CD4-positive, alpha-beta T cell treated with Interleukin-17A for 1 hour (primary cell): ENCODE results near the gene ESRP2.

ENCODE experiments used
- DNase-seq: peaks from one replicate; pipeline ENCODE4 v3.0.0-alpha.2; 2020

The ESRP2 gene

DNA sequence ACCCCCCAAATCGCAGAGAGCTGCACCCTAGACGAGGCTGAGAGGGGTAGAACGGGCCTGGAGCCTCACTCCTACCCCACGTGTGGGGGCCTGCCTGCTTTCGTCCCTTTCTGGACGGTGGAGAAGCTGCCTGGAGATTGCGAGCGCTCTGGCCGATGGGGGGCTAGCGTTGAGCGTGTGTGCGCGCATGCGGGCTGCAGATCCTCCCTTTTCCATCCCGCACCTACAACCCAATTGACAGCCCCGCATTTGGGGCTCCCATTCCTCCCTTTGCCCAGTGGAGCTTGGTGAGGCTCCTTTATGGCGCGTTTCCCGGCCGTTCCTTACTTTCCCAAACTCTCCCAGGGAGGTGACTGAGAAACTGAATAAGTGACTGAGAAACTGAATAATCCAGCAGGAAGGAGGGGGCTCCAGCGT lies 907 bp upstream of the ESRP2 start:
- DNase-seq = no peak

DNA sequence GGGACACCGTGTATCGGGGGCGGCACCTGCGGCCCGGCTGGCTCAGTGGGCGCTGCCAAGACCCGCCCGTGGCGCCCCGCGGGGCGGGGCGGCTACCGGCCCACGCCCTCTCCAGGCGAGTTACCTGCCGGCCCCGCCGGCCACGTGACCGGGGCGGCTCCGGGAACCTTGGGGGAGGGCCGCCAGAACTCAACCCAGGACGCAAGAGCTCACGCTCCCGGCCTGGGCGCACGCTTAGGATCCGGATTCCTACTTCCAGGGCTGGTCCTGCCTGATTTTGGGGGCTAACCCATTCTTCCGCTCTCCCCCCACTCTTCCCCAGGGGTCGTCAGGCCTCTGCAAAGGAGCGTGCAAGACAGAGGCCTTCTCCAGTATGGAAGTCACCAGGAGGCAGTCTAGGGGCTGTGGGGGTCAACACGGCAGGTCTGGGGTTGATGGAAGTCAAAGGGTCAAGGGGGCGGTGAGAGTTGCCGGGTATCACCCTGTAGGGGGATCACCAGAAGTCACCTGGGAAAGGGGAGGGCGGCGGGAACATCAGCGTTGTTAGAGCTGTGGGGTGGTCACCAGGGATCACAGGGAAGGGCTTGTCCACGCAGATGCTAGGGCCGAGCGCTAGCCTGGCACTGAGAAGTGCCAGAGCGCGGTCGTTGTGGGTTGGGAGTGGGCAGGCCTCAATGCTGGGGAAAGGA lies 354 bp upstream of the ESRP2 start:
- peak; percentile 52 for DNase-seq

- no peak for DNase-seq
Observed at GRCh38 chr16:68235108-68235886, 630 bp downstream of the ESRP2 start.

DNA sequence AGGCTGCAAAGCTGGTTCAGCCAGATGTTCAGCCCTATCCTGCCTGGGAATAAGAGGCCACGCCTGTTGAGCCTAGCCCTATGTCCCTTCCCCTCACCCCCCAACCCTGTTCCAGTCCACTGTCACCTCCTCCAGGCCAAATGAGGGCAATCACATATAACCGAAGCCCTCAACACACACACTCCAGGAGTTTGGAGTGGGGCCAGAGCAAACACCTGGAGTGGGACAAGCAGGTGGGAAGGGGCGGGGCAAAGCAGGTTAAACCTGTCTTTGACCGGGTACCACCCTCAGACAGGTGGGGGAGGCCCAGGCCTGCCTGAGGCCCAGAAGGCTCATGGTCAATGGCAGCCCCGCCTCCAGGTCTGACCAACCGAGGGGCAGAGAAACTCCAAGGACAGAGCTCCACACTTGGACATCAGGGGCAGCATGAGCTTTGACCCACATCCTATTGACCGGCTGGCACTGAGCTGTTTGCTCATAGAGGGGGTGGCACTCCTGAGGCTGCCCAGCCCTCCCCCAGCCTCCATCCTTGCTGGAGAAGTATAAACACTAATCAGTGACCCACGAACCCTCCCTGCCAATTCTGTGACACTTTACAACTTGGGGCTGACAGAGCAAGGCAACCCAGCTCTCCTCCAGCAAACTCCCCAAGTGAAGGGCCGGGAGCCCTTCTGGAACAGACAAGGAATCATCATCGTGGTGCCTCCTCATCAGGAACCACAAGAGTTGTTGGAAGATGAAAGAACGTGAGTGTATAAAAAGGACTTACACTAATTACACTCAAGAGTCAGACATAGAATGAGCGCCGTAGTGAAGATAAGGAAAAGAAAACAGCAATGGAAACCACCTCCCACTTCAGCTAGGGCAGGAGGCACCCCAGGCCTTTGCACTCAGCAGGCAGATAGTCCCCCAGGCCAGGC lies 1.5 kb downstream of the ESRP2 start:
- DNase-seq = no peak

DNA sequence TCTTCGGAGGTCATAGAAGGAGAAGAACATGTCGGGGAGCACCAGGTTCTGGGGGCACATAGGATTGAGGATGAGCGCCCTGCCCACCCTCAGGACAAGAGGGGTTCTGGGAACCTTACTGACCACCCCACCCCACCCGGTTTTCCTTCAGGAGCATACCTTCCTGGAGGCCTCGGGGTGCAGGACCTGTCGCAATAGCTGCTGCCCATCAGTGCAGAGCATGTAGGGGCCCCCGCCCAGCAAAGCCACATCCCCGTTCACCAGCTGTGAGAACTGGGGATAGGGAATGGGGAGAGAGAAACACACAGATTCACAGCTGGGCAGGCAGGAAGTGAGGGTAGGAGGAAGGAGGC lies 2.1 kb downstream of the ESRP2 start:
- no peak for DNase-seq

GRCh38 chr16:68233085-68233834 lies 2.7 kb downstream of the ESRP2 start:
- DNase-seq = no peak

DNA sequence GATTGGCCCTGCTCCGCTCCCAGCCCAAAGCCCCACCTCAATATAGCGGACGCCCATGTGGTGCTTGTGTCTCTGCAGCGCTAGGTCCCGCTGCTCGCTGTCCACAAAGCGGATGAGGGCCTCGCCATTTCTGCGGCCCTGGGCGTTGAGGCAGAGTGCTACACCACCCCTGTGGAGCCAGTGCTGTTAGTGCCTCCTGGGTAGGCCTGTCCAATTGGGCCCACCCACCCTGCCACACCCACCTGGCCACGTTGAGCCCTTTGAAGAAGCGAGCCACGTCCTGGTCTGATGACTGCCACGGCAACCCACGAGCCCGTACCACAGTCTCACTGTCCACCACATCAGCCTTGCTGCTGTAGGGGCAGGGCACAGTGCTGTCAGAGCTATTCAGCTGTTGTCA lies 3.6 kb downstream of the ESRP2 start:
- DNase-seq = no peak

DNA sequence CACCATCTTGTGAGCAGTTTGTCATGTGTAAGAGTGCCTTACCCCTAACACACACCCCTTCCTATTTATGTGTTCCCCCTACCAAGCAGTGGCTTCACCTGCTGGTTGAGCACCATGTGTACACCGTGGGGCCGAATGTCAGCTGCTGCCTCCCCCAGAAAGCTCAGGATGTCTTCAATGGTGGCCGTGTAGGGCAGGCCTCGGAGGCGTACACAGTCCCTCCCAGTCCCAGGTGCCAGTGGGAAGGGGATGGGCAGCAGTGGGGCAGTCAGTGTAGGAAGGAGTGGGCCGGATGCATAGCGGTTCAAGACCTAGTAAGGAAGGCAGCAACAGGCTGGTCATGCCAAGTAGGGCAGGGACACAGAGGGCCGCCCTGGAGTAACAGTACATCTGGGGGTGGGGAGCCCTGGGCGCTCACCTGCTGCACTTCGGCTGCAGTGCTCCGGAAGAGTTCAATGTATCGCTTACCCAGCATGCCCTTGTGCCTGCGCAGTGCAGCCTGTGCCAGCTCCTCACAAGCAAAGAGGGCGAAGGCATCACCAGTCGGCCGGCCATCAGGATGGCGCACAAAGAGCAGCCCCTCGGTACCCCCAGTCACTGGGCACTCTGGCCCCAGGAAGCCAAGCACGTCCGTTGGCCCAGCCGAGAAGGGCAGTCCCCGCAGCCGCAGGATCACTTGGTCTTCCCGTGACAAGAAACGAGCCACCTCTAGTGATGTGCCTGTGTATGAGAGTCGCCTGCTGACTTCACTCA lies 4.4 kb downstream of the ESRP2 start:
- DNase-seq = no peak

DNA sequence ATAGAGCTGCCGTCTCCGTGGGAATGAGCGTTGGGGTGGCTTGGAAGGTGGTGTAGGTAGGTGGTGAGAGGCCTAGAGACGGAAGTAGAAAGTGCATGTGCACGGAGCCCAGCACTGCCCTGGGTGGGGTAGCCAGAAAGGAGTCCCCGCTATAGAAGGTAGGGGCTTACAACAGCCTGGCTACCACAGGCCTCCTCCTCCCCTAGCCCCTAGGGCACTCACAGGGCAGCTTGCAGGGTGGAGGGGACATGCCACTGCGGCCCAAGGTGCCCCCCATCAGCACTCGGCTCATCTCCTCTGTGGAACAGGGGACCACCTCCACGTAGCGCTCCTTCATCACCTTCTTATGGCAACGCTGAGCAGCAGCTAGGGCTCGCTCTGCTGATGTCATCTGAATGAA lies 5.0 kb downstream of the ESRP2 start:
- DNase-seq = no peak

- no peak for DNase-seq
Observed at GRCh38 chr16:68230176-68230571, 5.8 kb downstream of the ESRP2 start.

DNA sequence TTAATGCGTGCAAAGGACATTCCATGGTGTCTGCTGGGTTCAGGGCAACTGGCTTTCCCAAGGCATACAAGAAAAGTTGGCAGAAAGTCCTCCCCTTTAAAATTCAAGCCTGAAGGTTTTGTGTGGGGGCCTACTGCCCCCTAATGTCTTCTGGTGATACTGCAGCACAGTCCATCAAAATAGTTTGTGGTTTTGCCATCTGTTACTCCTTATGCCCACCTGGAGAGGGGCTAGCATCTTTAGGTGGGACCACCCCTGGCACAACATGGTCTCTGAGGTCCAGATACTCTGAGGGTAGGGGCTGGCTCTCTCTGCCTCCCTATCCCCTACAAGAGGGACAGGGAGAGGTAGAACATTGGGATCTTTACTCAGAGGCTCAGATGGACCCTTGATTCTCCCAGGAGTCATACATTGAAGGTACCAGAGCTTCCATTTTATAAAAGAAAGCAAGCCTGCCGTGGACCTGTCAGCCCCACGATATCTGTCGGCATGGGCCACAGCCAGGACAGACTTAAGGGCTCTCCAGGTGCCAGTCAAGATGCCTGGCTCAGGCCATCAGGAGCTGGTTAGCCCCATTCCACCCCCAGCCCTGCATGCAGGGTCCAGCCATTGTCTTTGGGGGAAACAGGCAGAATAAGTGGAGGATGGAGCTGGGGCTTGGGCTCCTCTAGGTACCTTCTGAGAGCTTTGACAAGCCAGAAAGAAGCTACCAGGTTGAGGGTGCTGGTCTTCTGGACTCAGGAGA lies 6.3 kb downstream of the ESRP2 start:
- peak; percentile 67 for DNase-seq

GRCh38 chr16:68228652-68229051 lies 7.3 kb downstream of the ESRP2 start:
- DNase-seq = no peak

GRCh38 chr16:68227850-68228553 lies 7.9 kb downstream of the ESRP2 start:
- DNase-seq = no peak

DNA sequence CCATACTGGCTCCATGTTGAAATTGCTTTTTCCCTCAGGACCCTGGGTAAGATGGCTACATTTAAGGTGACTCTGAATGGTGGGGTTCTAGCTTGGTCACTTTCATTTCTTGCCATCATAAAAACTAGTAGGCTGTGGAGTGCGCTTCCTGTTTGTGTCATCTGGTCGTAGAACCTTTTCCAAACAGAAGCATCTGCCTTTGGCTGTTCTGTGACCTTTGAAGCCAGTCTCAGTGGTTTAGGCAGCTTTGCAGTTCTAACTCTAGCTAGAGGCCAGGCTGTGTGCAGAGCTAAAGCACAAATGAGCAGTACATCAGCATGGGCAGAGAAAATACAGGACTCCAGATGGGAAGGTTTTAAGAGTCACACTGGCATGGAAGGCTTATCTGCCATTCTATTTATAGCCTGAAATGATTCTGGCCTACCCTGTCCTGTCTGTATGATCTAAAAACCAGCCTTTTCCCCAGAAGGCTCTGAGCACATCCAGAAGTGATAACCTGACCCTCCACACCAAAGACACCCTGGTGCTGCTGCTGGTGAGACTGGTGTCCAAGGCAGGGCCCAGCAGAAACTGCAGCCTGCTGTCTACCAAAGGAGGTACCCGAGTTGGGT lies 8.6 kb downstream of the ESRP2 start:
- no peak for DNase-seq

GRCh38 chr16:68226116-68226515 lies 9.8 kb downstream of the ESRP2 start:
- DNase-seq = no peak

DNA sequence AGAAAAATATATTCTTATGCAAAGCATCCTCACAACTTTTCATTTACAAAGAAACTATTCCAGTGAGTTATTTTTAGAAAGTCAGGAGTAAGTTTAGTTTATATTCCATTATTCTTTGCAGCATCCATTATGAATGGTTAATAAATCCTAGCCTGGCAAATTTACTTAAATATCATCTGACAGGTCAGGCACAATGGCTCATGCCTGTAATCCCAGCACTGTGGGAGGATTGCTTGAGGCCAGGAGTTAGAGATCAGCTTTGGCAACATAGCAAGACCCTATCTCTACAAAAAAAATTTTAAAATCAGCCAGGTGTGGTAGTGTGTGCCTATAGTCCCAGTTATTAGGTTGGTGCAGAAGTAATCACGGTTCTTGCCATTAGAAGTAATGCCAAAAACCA lies 12.9 kb downstream of the ESRP2 start:
- no peak for DNase-seq

DNA sequence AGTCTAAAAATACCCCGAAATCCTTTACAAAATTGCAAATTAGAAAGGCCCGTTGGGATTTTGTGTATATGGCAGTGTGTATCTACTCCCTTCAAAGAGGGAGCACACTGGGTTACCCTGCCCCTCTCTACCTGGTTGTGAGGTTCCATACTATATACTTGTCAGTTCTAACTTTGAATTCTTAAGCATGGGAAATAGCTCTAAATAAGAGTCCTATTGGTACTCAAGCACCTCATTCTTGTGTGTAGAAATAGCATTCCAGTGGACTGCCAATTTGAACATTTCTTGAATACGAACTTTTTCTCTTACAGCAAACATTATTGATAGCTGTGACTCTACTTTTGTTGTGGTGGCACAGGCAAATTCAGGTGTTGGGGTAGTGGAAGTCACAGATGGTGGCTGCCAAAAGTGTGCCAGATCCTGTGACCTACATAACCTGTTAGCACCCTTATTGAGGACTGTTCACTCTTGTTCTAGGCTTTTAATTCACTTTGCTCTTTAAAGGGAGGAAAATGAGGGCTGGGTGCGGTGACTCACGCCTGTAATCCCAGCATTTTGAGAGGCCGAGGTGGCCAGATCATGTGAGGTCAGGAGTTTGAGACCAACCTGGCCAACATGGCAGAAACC lies 16.1 kb downstream of the ESRP2 start:
- no peak for DNase-seq

- DNase-seq = no peak
Observed at GRCh38 chr16:68217506-68217905, 18.4 kb downstream of the ESRP2 start.

DNA sequence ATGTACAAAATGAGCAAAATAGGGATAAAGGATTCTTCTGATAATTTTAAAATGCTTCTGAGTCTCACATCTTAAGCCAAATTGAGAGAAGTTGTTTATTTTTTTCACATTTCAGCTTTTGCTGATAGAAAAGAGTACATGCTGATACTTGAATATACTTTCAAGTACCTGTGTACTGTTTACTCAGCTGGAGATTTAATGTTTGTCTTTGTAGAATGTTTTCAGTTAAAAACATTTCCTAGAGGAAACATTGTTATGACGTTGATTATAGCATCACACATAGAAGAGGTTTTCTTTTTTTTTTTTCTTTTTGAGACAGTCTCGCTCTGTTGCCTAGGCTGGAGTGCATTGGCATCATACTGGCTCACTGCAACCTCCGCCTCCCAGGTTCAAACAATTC lies 19.7 kb downstream of the ESRP2 start:
- DNase-seq = no peak

DNA sequence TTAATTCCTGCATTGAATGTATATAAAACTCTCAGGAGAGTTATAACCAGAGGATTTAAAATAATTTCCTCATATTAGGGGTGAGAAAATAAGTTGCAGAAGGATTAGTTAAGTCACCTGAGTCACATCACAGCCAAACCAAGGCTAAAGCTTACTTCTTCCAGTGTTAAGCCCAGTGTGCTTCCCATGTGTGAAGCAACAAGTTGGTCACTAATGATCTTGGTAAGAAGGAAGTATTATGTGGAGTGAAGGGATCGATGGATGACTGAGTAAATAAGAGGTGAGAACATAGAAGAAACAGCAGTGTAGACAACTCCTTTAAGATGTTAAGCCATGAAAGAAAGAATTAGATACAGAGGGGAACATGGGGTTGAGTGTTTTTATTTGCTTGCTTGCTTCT lies 20.6 kb downstream of the ESRP2 start:
- no peak for DNase-seq
